Common myeloid progenitor, CD34-positive (primary cell): ENCODE measurements around the gene ALOXE3.

ENCODE experiments used
- CTCF ChIA-PET: fragments of 350-600 bp; sonication (Branson Sonifier 250); formaldehyde crosslinking; loops from one replicate; lab custom pipeline; 2021; ENCODE audit warnings: antibody characterized with exemption; lab: Charles Lee
- POLR2A ChIA-PET: fragments of 350-600 bp; sonication (Branson Sonifier 250); formaldehyde crosslinking; loops from one replicate; lab custom pipeline; 2021; ENCODE audit warnings: antibody characterized with exemption; lab: Charles Lee
- DNase-seq, 3 donors: peaks; one replicate each; pipeline versions ENCODE4 v3.0.0 to v3.0.0-alpha.2; 2013
- H3K27ac ChIP-seq, 2 experiments: 1 replicate in 1 of 2; 2 replicates in 1 of 2; pipeline ENCODE4 v1.7.0; 2013; ENCODE audit warnings: inconsistent platforms in 2 of 2, low read length in 2 of 2, mild to moderate bottlenecking in 2 of 2, low read depth in 1 of 2, moderate library complexity in 1 of 2; ENCODE audit not compliant: severe bottlenecking in 2 of 2, insufficient read depth in 1 of 2, poor library complexity in 1 of 2
- H3K27me3 ChIP-seq, 5 experiments: replicated peaks in 2 of 5; 1 replicate in 3 of 5; 2 replicates in 2 of 5; pipeline versions ENCODE4 v1.6.1 to v1.7.0; 2013; ENCODE audit warnings: low read length in 4 of 5, mild to moderate bottlenecking in 2 of 5, moderate library complexity in 2 of 5, inconsistent platforms in 1 of 5; ENCODE audit not compliant: insufficient read depth in 5 of 5, control insufficient read depth in 4 of 5
- H3K36me3 ChIP-seq, 4 experiments: 1 replicate in 2 of 4; 2 replicates in 2 of 4; pipeline versions ENCODE4 v1.6.1 to v1.7.0; 2013; ENCODE audit warnings: low read length in 3 of 4, control low read depth in 1 of 4, mild to moderate bottlenecking in 1 of 4; ENCODE audit not compliant: control insufficient read depth in 4 of 4, insufficient read depth in 4 of 4
- H3K4me1 ChIP-seq, 4 experiments: 1 replicate in 3 of 4; 2 replicates in 1 of 4; pipeline versions ENCODE4 v1.6.1 to v1.7.1; 2013; ENCODE audit warnings: low read length in 3 of 4, mild to moderate bottlenecking in 3 of 4, control low read depth in 1 of 4, inconsistent platforms in 1 of 4, moderate library complexity in 1 of 4; ENCODE audit not compliant: control insufficient read depth in 4 of 4, insufficient read depth in 4 of 4; ENCODE audit errors: control extremely low read depth in 1 of 4
- H3K4me3 ChIP-seq, 7 experiments: 1 replicate in 4 of 7; 2 replicates in 3 of 7; pipeline versions ENCODE4 v1.5.1 to v1.7.0; 2013; ENCODE audit warnings: mild to moderate bottlenecking in 7 of 7, low read length in 6 of 7, moderate library complexity in 6 of 7, inconsistent platforms in 2 of 7, low read depth in 2 of 7, control low read depth in 1 of 7; ENCODE audit not compliant: insufficient read depth in 4 of 7, control insufficient read depth in 1 of 7; ENCODE audit errors: extremely low read depth in 1 of 7
- H3K9me3 ChIP-seq, 5 experiments: 1 replicate in 4 of 5; 2 replicates in 1 of 5; pipeline versions ENCODE4 v1.6.1 to v1.7.1; 2013; ENCODE audit warnings: low read length in 4 of 5, mild to moderate bottlenecking in 2 of 5, inconsistent platforms in 1 of 5, low read depth in 1 of 5, moderate library complexity in 1 of 5; ENCODE audit not compliant: control insufficient read depth in 4 of 5, insufficient read depth in 2 of 5; ENCODE audit errors: control extremely low read depth in 1 of 5
- WGBS: methylation state at CpG from one replicate; pipeline ENCODE4 v1.1.5; 2013; ENCODE audit not compliant: insufficient coverage; 5-methylcytosine and 5-hydroxymethylcytosine counted together

Gene ALOXE3

GRCh38 chr17:8148560-8148959, 30.2 kb upstream of the ALOXE3 start:
- peaks cover 13 to 67% (median 53%) of the 10 kb centered on the region in 4 experiments for H3K36me3 ChIP-seq
- no peak overlapping the region for H3K27ac ChIP-seq
- H3K27me3 ChIP-seq: no peaks in the 10 kb centered on the region
- H3K4me1 ChIP-seq: peaks cover 5 to 36% (median 34%) of the 10 kb centered on the region in 4 experiments
- no peak for DNase-seq
- ChIA-PET POLR2A (interaction anchor here (1.1 to 1.2 kb wide), 2 partner anchors 9 to 10 kb away, joined by 3 to 5 read pairs; no protein-coding TSS in a partner anchor), CTCF (interaction anchor here (19.3 to 22.4 kb wide), 2 partner anchors 7 kb away, joined by 292 read pairs; partner anchors contain the start of genes PER1 and VAMP2)
- H3K4me3 ChIP-seq: no peak overlapping the region
- H3K9me3 ChIP-seq: no peaks in the 10 kb centered on the region
- 99% methylated on average over 9 of the region's 13 CpGs for WGBS

GRCh38 chr17:8147805-8148404, 29.6 kb upstream of the ALOXE3 start:
- Histone ChIP-seq H3K36me3 (peaks cover 13 to 72% (median 53%) of the 10 kb centered on the region in 4 experiments), H3K9me3 (no peaks in the 10 kb centered on the region), H3K4me3 (no peak overlapping the region), H3K27ac (no peak overlapping the region), H3K27me3 (no peaks in the 10 kb centered on the region), H3K4me1 (peaks cover 4 to 30% (median 28%) of the 10 kb centered on the region in 4 experiments)
- 99% methylated on average over 12 of the region's 13 CpGs for WGBS
- no peak for DNase-seq
- POLR2A ChIA-PET: interaction anchor here (1.1 to 1.2 kb wide), 2 partner anchors 8 to 11 kb away, joined by 3 to 5 read pairs; no protein-coding TSS in a partner anchor
- CTCF ChIA-PET: interaction anchor here (19.3 to 22.4 kb wide), 2 partner anchors 6 to 7 kb away, joined by 292 read pairs; partner anchors contain the start of genes PER1 and VAMP2

- Histone ChIP-seq H3K27ac (no peak overlapping the region), H3K4me3 (no peak overlapping the region), H3K27me3 (no peaks in the 10 kb centered on the region), H3K4me1 (peaks cover 0 to 24% (median 21%) of the 10 kb centered on the region in 4 experiments), H3K9me3 (no peaks in the 10 kb centered on the region), H3K36me3 (peaks cover 13 to 79% (median 58%) of the 10 kb centered on the region in 4 experiments)
- POLR2A ChIA-PET: interaction anchor here (1.1 to 1.2 kb wide), 2 partner anchors 8 to 11 kb away, joined by 3 to 5 read pairs; no protein-coding TSS in a partner anchor
- no peak for DNase-seq
- WGBS: 99% methylated on average over 20 of the region's 26 CpGs
- CTCF ChIA-PET: interaction anchor here (19.3 to 22.4 kb wide), 2 partner anchors 6 to 8 kb away, joined by 292 read pairs; partner anchors contain the start of genes PER1 and VAMP2
These were observed 29.0 kb upstream of the ALOXE3 start for GRCh38 chr17:8147141-8147804.

- Histone ChIP-seq H3K4me3 (no peak overlapping the region), H3K27me3 (no peaks in the 10 kb centered on the region), H3K4me1 (peaks cover 0 to 16% (median 15%) of the 10 kb centered on the region in 4 experiments), H3K9me3 (no peaks in the 10 kb centered on the region), H3K27ac (no peak overlapping the region), H3K36me3 (peaks cover 13 to 86% (median 64%) of the 10 kb centered on the region in 4 experiments)
- CTCF ChIA-PET: interaction anchor here (19.3 to 22.4 kb wide), 2 partner anchors 5 to 9 kb away, joined by 292 read pairs; partner anchors contain the start of genes PER1 and VAMP2
- 98% methylated on average over 13 of the region's 14 CpGs for WGBS
- DNase-seq: no peak
- POLR2A ChIA-PET: interaction anchor here (1.3 kb wide), 1 partner anchor 10 kb away, joined by 5 read pairs; no protein-coding TSS in a partner anchor
These were observed 28.2 kb upstream of the ALOXE3 start for GRCh38 chr17:8146381-8147140.

- POLR2A ChIA-PET: interaction anchor here (1.3 kb wide), 1 partner anchor 11 kb away, joined by 5 read pairs; no protein-coding TSS in a partner anchor
- H3K9me3 ChIP-seq: no peaks in the 10 kb centered on the region
- no peak overlapping the region for H3K4me3 ChIP-seq
- H3K4me1 ChIP-seq: peaks cover 0 to 10% (median 7%) of the 10 kb centered on the region in 4 experiments
- peaks cover 13 to 93% (median 68%) of the 10 kb centered on the region in 4 experiments for H3K36me3 ChIP-seq
- H3K27me3 ChIP-seq: no peaks in the 10 kb centered on the region
- no peak overlapping the region for H3K27ac ChIP-seq
- no peak for DNase-seq
- CTCF ChIA-PET: interaction anchor here (19.3 to 22.4 kb wide), 2 partner anchors 4 to 10 kb away, joined by 292 read pairs; partner anchors contain the start of genes PER1 and VAMP2
- 97% methylated on average over 12 of the region's 12 CpGs for WGBS
These were observed 27.5 kb upstream of the ALOXE3 start for GRCh38 chr17:8145811-8146210.

GRCh38 chr17:8144401-8145231, 26.3 kb upstream of the ALOXE3 start:
- H3K4me1 ChIP-seq: peaks cover 0 to 5% (median 2%) of the 10 kb centered on the region in 4 experiments
- CTCF ChIA-PET: interaction anchor here (1.1 to 22.4 kb wide), 2 partner anchors 11 to 25 kb away, joined by 3 to 292 read pairs; partner anchors contain the start of genes PER1 and VAMP2
- H3K27me3 ChIP-seq: no peaks in the 10 kb centered on the region
- POLR2A ChIA-PET: interaction anchor here (3.1 kb wide), 1 partner anchor 10 kb away, joined by 24 read pairs; no protein-coding TSS in a partner anchor
- 96% methylated on average over 10 of the region's 15 CpGs for WGBS
- no peak overlapping the region for H3K27ac ChIP-seq
- H3K4me3 ChIP-seq: no peak overlapping the region
- H3K9me3 ChIP-seq: no peaks in the 10 kb centered on the region
- DNase-seq: no peak
- H3K36me3 ChIP-seq: peaks cover 6 to 91% (median 71%) of the 10 kb centered on the region in 4 experiments
